Activated gamma-delta T cell treated with Interleukin-2 at 50 U/mL for 16 hours (primary cell): Measurements from ENCODE around the gene EPHB4.

Experiments used
- DNase-seq: peaks from one replicate; pipeline ENCODE4 v3.0.0-alpha.2; 2020

Gene EPHB4

GRCh38 chr7:100854146-100854895 is 27.0 kb upstream of the EPHB4 start:
- no peak for DNase-seq

GRCh38 chr7:100852048-100852872 is 24.9 kb upstream of the EPHB4 start, which contains the start of gene SLC12A9:
Gene SLC12A9 (plus strand): TSS chr7:100852713. CDS start chr7:100854198, 1,485 bp downstream.
- peak; percentile 80 for DNase-seq

GRCh38 chr7:100847360-100847759 is 20.0 kb upstream of the EPHB4 start:
- DNase-seq, result no peak

- no peak for DNase-seq
Measured at GRCh38 chr7:100840470-100841100, 13.3 kb upstream of the EPHB4 start.

- DNase-seq, result no peak
Measured at GRCh38 chr7:100839361-100839760, 12.0 kb upstream of the EPHB4 start.

- DNase-seq, result peak; percentile 76
Measured at GRCh38 chr7:100837099-100837836, 9.9 kb upstream of the EPHB4 start.

GRCh38 chr7:100836812-100837098 is 9.4 kb upstream of the EPHB4 start:
- no peak for DNase-seq

GRCh38 chr7:100835903-100836811 is 8.8 kb upstream of the EPHB4 start:
- DNase-seq, result no peak

- no peak for DNase-seq
Measured at GRCh38 chr7:100832281-100832633, 4.9 kb upstream of the EPHB4 start.

- no peak for DNase-seq
Measured at GRCh38 chr7:100830396-100830795, 3.1 kb upstream of the EPHB4 start.

GRCh38 chr7:100829150-100829716 is 1.9 kb upstream of the EPHB4 start:
- no peak for DNase-seq

- DNase-seq, result no peak
Measured at GRCh38 chr7:100826514-100827329, 601 bp downstream of the EPHB4 start.

- no peak for DNase-seq
Measured at GRCh38 chr7:100825751-100826513, 1.4 kb downstream of the EPHB4 start.

GRCh38 chr7:100825215-100825671 is 2.1 kb downstream of the EPHB4 start:
- DNase-seq, result no peak

GRCh38 chr7:100824499-100825214 is 2.7 kb downstream of the EPHB4 start:
- DNase-seq, result no peak

GRCh38 chr7:100823534-100823933 is 3.8 kb downstream of the EPHB4 start:
- no peak for DNase-seq

GRCh38 chr7:100823140-100823525 is 4.2 kb downstream of the EPHB4 start:
- no peak for DNase-seq

- DNase-seq, result no peak
Measured at GRCh38 chr7:100822236-100823139, 4.8 kb downstream of the EPHB4 start.
